T-helper 9 cell (primary cell): ENCODE data around the gene CNTN3.

Source experiments
- DNase-seq: peaks from one replicate; pipeline ENCODE4 v3.0.0-alpha.2; 2020
- total RNA-seq, 2 donors: gene quantifications; one replicate each; lab custom pipeline; 2026; lab: John Stamatoyannopoulos, UW

Gene CNTN3
- total RNA-seq, result 0 to 0.14 reads per million in 2 donors

DNA sequence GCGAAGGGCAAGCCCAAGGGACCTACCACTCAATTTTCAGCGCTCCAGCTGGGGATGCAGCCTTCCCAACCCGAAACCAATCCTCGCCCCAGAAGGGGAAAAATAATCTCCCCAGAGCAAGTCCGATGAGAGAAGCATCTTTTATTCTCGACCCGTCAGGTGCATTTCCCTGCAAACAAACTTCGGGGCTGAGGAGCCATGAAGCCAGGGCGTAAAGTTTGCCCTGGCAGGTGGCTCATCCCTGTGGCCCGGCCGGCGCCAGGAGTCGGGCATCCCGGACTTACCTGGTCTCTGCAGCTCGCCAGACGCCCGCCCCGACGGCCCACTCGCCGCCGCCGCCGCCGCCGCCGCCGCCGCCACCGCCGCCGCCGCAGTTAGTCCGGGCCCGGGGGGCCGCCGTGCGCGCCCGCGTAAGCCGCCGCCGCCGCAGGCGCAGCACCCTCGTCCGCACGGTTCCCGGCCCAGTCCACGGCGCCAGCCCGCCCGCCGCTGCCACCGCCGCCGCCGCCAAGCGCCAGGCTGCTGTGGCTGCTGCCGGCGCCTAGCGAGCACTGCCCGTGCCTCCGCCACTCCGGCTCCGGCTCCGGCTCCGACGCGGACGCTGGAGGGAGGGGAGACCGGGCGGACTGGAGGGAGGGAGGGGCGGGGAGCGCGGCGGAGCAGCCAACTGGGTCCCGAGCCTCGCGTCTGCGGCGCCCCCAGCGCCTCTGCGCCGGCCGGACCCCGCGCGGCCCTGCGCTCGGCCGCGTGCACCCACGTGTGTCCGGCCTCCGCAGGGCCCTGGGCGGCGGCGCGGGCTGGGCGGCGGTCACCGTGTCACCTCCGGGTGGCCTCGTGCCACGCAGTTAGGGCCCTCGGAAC, at the start of gene CNTN3:
Gene CNTN3 (minus strand): TSS at position 553 of the 861 bp plus-strand sequence. CDS start 93,547 bp downstream, outside the sequence.
- no peak for DNase-seq

DNA sequence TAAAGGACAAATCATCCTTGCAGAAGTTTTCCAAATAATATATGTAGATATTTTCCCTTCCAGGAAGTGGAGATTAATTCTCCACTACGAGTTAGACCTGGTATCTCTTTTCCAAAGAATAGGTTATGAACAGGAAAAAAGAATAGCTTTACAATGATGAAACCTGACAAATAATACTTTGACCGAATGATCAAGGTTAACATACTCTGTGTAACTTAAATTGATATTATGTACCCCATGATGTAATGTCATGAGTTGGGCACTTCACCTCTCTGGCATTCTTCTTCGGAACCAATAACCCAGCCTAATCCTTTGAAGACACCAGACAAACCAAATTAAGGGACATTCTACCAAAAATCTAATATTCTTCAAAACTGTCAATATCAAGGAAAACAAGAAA, 48.7 kb upstream of the CNTN3 start:
- DNase-seq, result no peak

DNA sequence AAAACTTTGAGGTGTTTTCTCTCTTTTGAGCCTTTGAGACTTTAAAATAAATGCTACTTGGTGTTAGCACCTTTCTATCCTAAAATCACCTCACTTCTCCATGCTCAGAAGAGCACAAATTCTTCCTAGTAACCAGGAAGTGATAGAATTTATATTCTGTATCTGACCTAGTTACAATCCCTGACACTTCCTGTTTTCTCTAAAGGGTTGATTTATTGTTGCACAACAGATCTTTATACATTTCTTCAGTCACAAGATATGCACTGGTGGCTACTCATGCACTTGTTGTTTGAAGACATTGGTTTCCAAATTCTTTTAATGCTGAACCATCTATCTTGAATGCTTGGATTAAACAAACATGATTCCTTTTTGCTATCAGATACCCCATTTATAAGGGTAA, 47.2 kb upstream of the CNTN3 start:
- DNase-seq, result no peak

DNA sequence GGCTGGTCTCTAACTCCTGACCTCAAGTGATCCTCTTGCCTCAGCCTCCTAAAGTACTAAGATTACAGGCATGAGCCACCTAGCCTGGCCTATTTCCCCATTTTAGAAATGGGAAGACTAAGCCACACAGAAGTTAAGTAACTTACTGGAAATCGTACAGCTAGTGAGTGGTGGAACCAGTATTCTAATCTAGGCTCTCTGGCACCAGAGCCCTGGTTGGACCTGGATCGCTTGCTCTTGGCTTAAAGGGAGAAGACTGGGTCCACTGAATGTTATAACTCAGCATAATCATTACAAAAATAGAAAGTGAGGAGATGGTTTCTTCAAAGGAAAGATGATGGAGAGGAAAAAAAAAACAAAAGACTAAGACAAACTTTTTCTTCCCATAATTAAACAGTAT, 37.4 kb upstream of the CNTN3 start:
- no peak for DNase-seq

DNA sequence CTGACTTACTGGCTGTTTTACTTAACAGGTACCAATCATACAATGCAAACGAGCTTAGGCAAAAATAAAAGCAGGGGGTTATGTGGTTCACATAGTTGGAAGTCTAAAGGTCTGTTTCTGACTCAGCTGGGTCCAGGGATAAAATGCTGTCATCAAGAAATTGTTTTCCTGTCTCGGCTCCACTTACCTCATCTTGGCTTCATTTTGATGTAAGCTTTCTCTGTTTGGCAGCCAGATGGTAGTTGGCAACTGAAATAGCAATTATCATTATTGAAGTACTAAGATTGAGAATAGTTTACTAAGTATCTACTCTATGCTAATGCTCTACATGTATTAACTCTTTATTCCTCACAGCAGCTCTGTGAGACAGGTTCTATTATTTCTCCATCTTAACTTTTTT, 36.8 kb upstream of the CNTN3 start:
- DNase-seq, result no peak

DNA sequence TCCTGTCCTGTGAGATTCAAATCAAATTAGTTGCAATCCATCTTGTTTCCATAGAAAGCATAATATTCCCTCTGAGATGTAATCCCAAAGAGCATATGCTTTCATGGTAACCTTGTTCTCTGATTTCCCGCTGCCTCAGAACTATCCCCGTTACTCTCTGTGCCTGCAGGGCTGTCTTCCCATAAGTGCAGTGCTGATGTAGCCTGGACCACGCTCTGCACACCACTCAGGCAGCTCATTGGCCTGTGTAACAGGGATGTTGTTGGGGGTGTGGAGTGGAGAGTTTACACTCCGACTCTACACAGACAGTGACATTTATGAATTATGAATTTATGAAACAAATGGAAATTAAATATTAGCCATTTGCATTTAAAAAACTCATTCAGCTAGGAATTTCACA, 33.6 kb upstream of the CNTN3 start:
- no peak for DNase-seq

DNA sequence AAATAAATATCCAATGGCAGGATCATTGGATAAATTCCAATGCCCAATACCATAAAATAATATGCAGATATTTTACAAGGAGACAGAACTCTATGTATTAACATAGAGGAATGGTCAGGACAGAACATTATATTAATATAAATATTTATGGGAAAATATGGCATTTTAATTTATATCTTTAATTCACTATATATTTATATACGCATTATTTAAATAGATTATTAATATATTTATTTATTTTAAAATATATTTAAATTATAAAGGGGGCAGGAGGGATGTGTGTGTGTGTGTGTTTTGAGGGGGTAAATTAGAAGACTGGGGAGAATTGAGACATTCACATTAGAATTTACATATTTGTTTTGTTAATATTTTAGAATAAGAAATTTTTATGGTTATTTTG, 31.6 kb upstream of the CNTN3 start:
- DNase-seq, result no peak

DNA sequence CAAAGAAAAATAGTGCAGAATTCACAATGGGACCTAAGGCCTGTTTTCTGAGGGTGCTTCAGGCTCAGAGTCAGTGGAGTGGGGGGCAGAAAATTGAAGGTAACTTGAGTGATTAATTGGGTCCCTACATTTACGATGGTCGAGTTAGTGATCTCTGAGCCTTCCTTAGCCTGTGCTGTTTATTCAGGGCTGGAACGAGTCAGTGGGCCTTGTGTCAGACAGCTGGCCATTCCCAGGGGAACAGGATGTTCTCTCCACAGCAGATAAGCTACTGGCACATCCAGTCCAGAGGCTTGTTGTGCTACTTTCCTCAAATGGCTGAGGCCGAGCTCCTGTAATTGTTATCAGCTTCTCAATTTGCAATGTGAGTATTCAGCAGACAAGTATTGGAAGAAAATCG, 29.2 kb upstream of the CNTN3 start:
- no peak for DNase-seq

DNA sequence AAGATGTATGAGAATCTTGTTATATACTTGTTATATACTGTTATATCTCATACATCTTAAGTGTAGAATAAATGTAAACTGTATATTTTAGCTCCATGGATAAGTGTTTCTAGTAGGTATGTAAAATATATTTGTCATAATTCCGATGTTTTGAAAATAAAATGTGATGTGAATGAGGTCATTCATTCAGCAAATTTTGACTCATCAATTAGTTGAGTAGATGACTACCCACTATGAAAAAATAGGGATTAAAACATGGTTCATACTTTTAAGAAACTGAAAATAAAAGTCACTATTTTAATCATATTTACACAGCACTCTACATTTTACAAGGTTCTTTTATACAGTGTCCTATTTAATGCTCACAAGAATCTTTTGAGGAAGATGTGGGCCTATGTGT, 28.4 kb upstream of the CNTN3 start:
- DNase-seq, result no peak

DNA sequence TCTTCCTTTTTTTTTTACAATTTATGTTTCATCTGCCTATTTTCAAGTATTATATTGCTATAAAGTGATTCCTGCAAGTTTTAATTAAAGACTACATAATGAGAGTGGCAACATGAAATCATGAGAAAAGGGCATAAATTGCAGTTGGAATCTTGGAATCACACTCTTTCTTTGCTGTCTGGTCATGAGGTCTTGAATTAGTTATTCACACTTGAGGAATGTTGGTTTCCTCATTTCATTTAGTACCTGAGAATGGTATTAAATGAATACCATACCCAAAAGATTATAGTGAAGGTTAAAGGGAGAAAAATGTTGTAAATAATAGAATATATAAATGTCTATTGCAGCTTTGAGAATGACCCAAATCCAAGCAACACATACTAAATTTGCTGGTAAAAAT, 25.8 kb upstream of the CNTN3 start:
- no peak for DNase-seq

DNA sequence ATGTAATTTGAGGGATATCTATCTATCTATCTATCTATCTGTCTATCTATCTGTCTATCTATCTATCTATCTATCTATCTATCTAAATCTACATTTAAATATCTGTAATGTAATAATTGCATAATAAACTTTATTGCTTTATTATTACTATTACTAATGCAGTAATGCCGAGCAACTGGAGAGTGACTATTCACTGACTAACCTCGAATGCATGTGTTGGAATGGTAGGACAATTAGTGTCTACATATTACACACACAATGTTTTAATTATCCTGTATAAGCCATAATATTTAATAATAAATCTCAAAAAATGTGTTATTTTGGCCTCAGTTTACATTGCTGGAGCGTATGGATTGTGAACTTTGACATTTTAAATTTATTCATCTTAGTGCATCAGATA, 25.2 kb upstream of the CNTN3 start:
- no peak for DNase-seq

DNA sequence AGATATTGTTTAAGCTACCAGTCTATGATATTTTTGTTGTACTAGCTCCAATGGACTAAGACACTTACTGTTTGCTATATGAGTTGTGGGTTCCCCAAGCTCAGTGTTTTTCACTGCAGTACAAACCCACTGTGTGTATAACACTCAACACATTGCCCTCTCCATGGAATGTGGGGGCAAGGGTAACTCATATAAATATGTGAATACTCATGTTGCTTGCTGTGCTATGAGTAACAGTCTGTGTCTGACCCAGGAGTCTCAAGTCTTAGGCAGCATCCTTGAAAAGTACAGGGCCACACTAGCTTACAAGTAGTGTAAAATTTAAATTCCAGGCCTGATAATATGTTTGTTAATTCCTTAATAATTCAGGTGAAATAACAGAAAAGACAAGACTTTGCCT, 22.5 kb upstream of the CNTN3 start:
- DNase-seq, result no peak

DNA sequence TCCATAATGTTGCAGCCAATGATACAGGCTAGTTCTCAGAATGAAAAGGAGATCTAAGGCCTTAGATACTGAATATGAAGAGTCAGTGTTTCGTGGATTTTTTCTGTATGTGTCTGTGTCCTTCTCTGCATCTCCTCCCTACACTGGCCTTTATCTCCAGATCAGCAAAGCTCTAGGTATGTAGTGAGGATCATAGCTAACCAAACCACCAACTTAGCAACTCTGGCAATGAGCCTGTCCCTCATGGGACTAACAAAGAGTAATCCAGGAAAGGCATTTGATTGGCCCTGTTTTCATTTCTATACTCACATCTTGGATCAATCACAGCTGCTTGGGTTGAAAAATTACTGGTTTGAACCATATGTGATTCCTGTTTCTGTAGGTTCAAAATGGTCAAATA, 18.6 kb upstream of the CNTN3 start:
- DNase-seq, result no peak

DNA sequence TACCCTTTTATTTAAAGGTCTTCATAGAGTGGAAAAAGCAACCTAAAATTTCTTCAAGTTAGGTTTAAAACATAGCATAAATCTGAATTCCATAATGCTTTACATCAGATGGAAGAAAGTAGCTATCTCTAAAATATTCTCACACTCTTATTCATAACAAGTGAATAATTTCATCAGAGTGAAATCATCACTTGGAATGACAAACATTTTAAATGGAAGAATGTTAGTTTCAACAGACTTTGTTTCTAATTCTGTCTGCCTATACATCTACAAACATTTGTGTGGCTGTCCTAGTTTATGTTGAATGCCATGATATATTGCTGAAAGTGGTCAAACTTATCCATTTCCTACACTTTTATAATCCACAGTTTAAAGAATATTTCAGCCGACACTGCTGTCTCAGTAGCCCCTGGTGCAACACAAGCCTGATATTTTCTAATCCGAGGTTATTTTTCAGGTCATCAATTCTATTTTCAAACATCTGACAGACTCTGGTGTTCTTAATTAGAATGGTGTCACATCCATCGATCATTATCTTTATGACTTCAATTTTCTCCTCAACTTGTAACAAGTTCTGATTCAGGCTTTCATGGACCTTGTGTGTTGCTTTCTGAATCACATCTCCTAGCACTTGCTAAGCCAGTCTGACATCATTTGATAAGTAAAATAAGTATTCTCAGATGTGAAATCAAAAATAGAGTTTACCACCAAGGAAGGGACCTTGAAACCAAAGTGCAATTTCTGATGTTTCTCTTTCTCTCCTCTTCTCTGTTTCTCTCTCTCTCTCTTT, 17.1 kb upstream of the CNTN3 start:
- no peak for DNase-seq

DNA sequence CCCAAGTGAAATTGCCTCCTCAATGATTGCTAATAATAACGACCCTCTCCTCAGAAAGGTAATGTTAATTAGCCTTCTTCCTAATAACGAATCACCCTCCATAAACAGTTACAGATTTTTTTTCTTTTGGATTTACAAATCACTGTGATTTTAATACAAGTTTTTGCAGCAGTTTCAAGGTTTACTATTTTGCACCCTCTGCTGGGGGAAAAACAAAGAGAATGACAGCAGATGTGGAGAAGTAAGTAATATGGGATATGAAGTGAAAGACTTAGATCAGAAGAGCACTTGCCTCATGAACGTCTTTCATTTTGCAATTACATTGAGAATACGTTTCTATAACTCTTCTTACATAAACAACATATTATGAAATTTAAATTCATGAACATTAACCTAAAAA, 16.1 kb upstream of the CNTN3 start:
- no peak for DNase-seq

DNA sequence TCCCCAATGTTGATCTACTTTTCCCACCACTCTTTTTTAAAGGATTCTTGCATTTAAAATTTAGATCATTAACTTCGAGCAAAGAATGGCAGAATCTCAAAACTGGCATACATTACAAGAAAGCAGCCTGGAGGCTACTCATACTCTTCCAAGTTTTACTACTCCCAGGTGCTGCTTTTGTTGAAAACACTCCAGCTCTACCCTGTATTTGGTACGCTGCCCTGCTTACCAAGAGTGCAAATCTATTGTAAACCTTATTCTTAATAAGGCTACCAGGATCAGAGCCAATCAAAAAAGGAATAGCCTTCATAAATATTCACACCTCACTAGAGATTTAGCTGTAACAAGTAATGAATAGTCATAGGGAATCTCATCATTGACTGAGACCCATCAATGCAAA, 11.6 kb upstream of the CNTN3 start:
- DNase-seq, result no peak

DNA sequence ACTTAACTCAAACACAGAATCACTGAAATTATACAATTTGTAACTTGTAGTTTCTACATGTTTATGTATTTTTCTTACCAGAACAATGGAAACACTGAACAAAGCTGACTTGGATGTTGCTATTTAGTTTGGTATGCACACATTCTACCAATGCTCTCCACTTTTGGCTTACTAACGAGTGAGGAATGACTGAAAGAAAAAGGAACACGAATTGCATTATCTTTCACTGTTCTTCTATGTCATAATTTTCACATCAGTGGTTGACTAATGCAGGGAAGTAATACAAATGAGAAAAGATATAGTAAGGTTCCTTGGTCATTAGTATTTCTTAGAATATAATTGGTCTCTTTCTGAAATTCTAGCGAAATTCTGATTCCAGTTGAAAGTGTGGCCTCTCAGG, 9.8 kb upstream of the CNTN3 start:
- no peak for DNase-seq

DNA sequence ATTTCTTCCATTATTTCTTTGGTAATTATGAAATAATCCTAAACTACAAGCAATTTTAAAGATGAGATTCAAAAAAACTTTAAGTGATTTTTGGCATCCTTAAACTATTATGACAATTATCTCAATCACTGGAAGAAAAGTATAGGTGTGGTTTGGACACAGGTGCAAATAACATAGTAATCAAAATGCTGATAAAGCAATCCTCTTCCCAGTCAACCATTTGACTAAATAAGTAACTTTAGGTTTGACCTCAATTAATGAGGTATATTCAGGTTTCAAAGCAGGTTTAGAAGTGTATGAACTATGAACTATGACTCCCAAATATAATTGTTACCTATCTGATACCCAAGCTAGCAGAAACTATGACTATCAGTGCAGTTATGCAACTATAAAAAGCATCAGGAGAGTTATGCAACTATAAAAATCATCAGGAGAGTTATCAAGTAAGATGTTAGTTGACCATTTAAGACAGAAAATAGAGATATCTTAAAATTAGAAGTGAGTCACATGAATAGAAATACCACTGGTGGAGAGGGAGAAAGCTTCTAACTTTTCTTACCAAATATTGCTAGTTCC, 8.9 kb upstream of the CNTN3 start:
- DNase-seq, result no peak

DNA sequence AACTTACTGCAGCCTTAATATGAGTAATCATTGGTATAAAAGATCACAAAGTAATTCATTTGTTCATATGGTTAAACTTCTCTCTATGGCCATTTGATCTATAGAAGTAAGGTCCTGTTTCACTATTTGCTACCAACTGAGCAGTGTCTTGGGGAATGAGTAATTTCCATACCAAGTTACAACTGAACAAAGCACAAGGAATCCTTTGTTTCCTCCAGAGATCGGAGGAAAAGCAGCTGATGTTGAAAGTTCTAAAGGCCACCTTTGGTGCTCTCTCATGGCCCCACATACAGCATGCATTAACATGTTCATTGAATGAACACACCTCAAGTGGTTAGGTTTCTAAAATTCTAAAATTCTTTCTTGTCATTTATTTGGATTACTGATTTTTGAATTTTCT, 7.1 kb upstream of the CNTN3 start:
- DNase-seq, result no peak

DNA sequence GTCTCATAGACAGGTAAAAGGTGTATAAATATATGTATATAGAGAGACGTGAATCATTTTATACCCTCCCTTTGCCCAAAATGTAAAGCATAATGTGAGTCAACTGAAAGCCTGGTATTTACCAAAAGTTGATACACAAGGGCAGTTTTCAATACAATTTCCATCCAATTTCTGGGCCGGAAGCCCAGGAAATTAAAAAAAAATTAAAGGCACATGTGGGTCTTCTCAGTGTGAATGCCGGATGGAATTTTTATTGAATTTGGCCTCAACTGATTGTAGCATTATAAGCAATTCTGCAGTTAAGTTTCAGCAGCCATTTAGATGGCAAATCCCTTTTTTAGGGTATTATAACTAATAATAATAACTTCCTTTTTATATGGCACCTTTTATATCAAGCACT, 3.3 kb upstream of the CNTN3 start:
- DNase-seq, result no peak

DNA sequence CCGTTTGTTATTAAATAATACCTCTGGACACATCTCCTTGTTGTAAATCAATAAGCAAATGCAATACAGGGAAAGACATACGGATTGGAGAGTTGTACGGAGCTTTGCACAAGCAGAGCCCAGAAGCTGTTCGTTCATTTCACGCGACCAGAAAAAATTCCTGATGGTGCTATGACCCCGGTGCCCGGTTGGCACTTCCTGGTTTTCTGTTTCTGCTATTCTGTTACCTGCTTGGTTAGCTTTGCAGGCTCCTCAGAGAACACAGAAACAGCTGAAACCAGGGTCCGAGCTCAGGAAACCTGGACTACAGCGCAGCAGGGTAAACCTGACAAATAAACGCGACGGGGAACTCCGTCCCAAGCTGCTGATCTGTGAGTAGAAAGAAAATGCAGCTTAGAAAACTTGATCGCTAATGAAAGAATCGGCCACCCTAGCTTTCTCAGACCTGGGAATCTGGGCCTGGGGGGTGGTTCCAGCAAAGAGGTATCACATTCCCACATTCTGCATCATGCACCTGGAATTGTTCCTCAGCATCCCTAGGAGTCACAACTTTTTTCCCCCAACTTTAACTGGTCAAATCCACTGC, 845 bp downstream of the CNTN3 start:
- no peak for DNase-seq

DNA sequence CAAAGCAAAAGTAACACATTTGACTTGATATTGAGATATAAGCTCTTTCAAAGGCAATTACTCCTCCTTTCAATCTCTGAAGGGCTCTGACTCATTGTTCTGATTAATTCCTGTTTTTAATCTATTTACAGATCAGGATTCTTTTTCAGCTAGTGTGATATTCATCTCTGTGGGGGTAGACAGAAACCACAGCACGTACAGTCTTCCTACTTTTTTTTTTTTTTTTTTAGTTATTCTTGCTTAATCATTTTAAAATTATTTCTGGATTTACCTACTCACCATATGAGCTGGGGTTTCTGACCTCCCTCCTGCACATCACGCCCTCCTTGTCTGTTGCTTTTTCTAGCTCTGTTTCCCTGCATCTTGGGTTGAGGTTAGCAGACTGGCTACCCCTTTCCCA, 1.4 kb downstream of the CNTN3 start:
- no peak for DNase-seq

DNA sequence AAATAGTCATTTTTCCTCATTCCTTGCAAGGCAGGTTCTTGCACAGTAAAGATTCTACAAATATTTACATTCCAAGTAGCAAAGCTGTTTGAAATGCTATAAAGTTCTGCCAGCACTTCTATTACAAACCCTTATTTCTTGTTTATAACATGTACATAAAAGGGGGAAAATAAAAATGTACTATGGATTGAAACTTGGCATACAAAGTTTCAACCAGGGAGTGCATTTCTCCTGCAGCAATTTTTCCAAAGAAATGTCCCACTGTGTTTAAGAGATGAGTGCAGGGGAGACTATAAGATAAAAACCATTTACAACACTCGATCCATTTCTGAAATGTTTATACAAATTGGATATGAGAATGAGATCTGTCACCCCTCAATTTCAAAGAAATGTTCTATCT, 3.3 kb downstream of the CNTN3 start:
- DNase-seq, result no peak

DNA sequence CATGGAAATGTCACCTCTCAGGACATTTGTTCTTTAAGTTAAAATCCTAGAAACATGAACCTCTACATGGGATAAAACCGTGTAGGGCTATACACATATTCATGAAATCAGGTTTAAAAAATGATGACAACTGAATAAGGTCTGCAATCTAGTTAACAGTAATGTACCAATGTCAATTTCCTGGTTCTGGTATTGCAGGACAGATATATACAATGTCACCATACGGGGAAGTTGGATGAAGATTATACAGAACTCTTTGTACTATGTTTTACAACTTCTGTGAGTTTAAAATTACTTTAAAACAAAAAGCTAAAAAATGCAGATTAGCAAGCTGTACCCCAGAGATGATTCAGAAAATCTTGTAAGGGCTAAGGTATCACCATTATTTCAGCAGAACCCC, 6.7 kb downstream of the CNTN3 start:
- no peak for DNase-seq
